Neural cell (in vitro differentiated cells): ENCODE data around the gene RABGAP1L. TPM values are rescaled to one million over a fixed set of nuclear protein-coding genes. Genes with fewer than 3 reads are reported as not detected.
"Not testable (repeated sequence)": the region's sequence is repeated elsewhere in the genome, so short reads cannot be mapped to it uniquely, and the experiment has no call there.

Experiments used
- H2AFZ ChIP-seq: fragments of 200-600, 300-800 bp; sonication (generic), shearing (Covaris generic); 2 replicates; pipeline ENCODE4 v1.6.0; 2014; ENCODE audit warnings: low read depth, mild to moderate bottlenecking, antibody characterized with exemption, low read length, moderate library complexity
- H3F3A ChIP-seq: fragments of 200-600 bp; shearing (Covaris generic); 2 replicates; pipeline ENCODE4 v1.6.1; 2016; ENCODE audit warnings: mild to moderate bottlenecking, moderate library complexity, mixed read lengths, antibody characterized with exemption, low read length; ENCODE audit not compliant: insufficient read depth, poor library complexity, severe bottlenecking
- H3K27ac ChIP-seq: fragments of 200-600, 300-800 bp; sonication (generic), shearing (Covaris generic); 2 replicates; pipeline ENCODE4 v1.5.1; 2014; ENCODE audit warnings: mild to moderate bottlenecking, low read length, moderate library complexity
- H3K27me3 ChIP-seq: fragments of 300-800, 200-600 bp; sonication (generic), shearing (Covaris generic); 2 replicates; pipeline ENCODE4 v1.6.0; 2014; ENCODE audit warnings: mild to moderate bottlenecking, low read depth, low read length, moderate library complexity; ENCODE audit not compliant: insufficient read depth
- H3K36me3 ChIP-seq: fragments of 300-800, 200-600 bp; sonication (generic), shearing (Covaris generic); 2 replicates; pipeline ENCODE4 v1.5.1; 2014; ENCODE audit warnings: mild to moderate bottlenecking, antibody characterized with exemption, low read length, moderate library complexity; ENCODE audit not compliant: insufficient read depth
- H3K4me2 ChIP-seq: fragments of 300-800, 200-600 bp; sonication (generic), shearing (Covaris generic); 2 replicates; pipeline ENCODE4 v1.6.0; 2014; ENCODE audit warnings: mild to moderate bottlenecking, low read length
- H3K4me3 ChIP-seq: fragments of 300-800, 200-600 bp; sonication (generic), shearing (Covaris generic); 2 replicates; pipeline ENCODE4 v1.5.1; 2014; ENCODE audit warnings: mild to moderate bottlenecking, low read length, moderate library complexity
- H3K79me2 ChIP-seq: fragments of 200-600 bp; shearing (Covaris generic); replicated peaks from 2 replicates; pipeline ENCODE4 v1.6.0; 2014; ENCODE audit warnings: mild to moderate bottlenecking, low read length, moderate library complexity; ENCODE audit not compliant: insufficient read depth
- H3K9ac ChIP-seq: fragments of 300-800, 200-600 bp; sonication (generic), shearing (Covaris generic); 2 replicates; pipeline ENCODE4 v1.6.1; 2016; ENCODE audit warnings: mild to moderate bottlenecking, low read length, mixed read lengths
- H3K9me2 ChIP-seq: fragments of 200-600 bp; shearing (Covaris generic); 2 replicates; pipeline ENCODE4 v1.6.1; 2016; ENCODE audit warnings: mild to moderate bottlenecking, low read length, mixed read lengths; ENCODE audit not compliant: insufficient read depth
- H3K9me3 ChIP-seq: fragments of 200-600, 300-800 bp; sonication (generic), shearing (Covaris generic); 2 replicates; pipeline ENCODE4 v1.6.1; 2016; ENCODE audit warnings: mild to moderate bottlenecking, mixed run types, low read length, moderate library complexity, mixed read lengths
- H4K20me1 ChIP-seq: fragments of 200-600 bp; shearing (Covaris generic); 2 replicates; pipeline ENCODE4 v1.6.1; 2016; ENCODE audit warnings: mild to moderate bottlenecking, mixed run types; ENCODE audit not compliant: insufficient read depth
- polyA plus RNA-seq: library from polyadenylated mRNA; depleted of rRNA; stranded (reverse); fragments of >200 nt; gene quantifications from 2 replicates; pipeline ENCODE4 v1.2.3, GENCODE V29; 2014
- small RNA-seq, 3 experiments: library from RNA; depleted of rRNA; stranded (forward); fragments of <200 nt; gene quantifications; one replicate each; pipeline ENCODE3, GENCODE V24; 2012

Gene RABGAP1L
- polyA plus RNA-seq, 1 donor from 2014 or later = 32.2 TPM

DNA sequence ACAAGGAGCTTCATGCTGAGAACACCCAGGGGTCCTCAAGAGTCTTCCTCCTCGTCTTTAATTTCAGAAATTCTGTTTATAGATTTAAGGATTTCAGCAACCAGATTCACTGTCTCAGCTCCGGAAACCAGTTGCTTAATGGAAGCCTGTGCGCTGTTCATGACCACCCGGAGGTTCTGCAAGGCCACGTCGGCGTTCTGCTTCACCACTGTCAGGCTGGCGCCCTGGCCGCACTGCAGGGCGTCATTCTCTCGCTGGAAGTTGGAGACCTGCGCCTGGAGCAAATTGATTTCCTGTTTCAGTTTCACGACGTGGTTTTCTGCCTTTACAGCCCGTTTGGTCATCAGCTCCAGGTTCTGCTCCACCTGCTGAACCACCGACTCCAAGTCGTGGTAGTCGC lies 885.3 kb downstream of the RABGAP1L start:
- not testable (repeated sequence) for H2AFZ ChIP-seq, H3K9me2 ChIP-seq, H3K4me3 ChIP-seq, H3K27me3 ChIP-seq, H3K79me2 ChIP-seq, H3K4me2 ChIP-seq, H3K36me3 ChIP-seq, H3F3A ChIP-seq, H4K20me1 ChIP-seq, H3K9me3 ChIP-seq, H3K9ac ChIP-seq, H3K27ac ChIP-seq

Small RNA genes lying within 50 kb of the gene (small RNA-seq; reads per million reads assigned to genes)
- 0 reads per million in 3 experiments for gene BANF1P4
- gene RF00019 = 0 to 1.2 (median 0) reads per million in 3 experiments
- 0 reads per million in 3 experiments for gene RNU6-307P

Other genes with a start within 250 kb of the RABGAP1L start
- not detected in 2 replicates for gene SERPINC1, start 242.2 kb upstream of the RABGAP1L start, polyA plus RNA-seq
- 11.1 and 12.8 TPM in 2 replicates for gene RC3H1, start 137.2 kb upstream of the RABGAP1L start, polyA plus RNA-seq